ENCODE measurements around the gene TEX101. TPM values are rescaled to one million over a fixed set of nuclear protein-coding genes. Genes with fewer than 3 reads are reported as not detected.

Gene TEX101
- total RNA-seq, 2 donors from 2014 or later, result 26.0 TPM; not detected in 1

DNA sequence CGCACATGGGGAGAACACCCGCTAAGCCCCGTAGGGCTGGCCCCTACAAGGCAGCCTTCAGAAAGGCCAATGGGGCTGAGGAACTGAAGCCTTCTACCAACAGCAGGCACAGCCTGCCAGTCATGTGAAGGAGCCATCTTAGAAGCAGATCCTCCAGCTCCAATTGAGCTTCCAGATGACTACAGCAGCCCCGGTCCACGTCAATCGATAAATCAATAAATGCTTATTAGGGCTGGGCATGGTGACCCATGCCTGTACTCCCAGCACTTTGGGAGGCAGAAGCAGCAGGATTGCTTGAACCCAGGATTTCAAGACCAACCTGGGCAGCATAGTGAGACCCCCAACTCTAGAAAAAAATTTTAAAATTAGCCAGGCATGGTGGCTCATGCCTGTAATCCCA lies 23.0 kb downstream of the TEX101 start:
- TF ChIP-seq POLR2A (IDR thresholded peaks at IDR 0.05) (no peak), POLR2AphosphoS5 (IDR thresholded peaks at IDR 0.05) (no peak)
- TF ChIP-seq, protein P1, sequence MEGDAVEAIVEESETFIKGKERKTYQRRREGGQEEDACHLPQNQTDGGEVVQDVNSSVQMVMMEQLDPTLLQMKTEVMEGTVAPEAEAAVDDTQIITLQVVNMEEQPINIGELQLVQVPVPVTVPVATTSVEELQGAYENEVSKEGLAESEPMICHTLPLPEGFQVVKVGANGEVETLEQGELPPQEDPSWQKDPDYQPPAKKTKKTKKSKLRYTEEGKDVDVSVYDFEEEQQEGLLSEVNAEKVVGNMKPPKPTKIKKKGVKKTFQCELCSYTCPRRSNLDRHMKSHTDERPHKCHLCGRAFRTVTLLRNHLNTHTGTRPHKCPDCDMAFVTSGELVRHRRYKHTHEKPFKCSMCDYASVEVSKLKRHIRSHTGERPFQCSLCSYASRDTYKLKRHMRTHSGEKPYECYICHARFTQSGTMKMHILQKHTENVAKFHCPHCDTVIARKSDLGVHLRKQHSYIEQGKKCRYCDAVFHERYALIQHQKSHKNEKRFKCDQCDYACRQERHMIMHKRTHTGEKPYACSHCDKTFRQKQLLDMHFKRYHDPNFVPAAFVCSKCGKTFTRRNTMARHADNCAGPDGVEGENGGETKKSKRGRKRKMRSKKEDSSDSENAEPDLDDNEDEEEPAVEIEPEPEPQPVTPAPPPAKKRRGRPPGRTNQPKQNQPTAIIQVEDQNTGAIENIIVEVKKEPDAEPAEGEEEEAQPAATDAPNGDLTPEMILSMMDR (IDR thresholded peaks at IDR 0.05), result no peak
- H3K4me3 ChIP-seq, result no peak overlapping the region
- H3K27ac ChIP-seq, result no peak overlapping the region
- WGBS, result 83% methylated on average over 6 of the region's 6 CpGs
- H3K27me3 ChIP-seq (replicated peaks; ENCODE audit: insufficient read depth), result no peaks in the 10 kb centered on the region
- H3K4me1 ChIP-seq (replicated peaks), result peaks cover 3% of the 10 kb centered on the region
- no peaks in the 10 kb centered on the region for H3K36me3 ChIP-seq
- DNase-seq (ENCODE audit: low spot score), result no peak
- no peaks in the 10 kb centered on the region for H3K9me3 ChIP-seq
- intact Hi-C loops (cut with DNase I), result no loop called here

DNA sequence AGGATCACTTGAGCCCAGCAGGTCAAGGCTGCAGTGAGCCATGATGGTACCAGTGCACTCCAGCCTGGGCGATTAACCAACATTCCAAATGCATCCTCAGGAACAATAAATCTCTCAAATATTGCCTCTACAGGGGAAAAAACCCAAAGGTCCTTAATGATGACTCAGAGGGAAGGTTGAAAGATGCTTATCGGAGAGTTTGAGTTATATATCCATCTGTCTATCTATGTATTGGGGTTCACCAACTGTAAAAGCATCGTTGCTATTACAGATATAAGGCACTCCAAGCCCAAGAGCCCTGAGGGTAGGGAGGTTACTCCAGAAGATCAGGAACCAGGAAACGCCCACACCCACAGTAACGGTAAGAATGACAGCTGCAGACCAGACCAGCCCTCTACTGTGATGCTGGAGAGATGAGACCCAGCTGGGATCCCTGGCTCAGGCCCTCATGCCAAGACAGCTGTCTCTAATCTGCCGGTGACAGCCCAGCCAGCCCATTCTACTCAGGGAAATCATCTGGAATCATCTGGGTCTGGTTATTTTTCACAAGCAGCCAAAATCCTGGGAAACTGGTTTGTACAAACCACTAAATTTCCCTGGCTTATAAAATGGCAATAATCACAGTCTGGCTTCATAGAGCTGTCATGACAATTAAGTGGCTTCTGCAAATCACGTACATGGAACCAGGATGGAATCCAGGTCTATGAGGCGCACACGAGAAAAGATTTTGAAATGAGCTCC lies 23.8 kb downstream of the TEX101 start:
- peaks cover 3% of the 10 kb centered on the region for H3K4me1 ChIP-seq (replicated peaks)
- H3K4me3 ChIP-seq, result no peak overlapping the region
- 22% methylated on average over 9 of the region's 9 CpGs for WGBS
- H3K27me3 ChIP-seq (replicated peaks; ENCODE audit: insufficient read depth), result no peaks in the 10 kb centered on the region
- intact Hi-C loops (cut with DNase I), result no loop called here
- peak overlapping the region in 1 of 2 donors; percentile 44 for H3K27ac ChIP-seq
- H3K9me3 ChIP-seq, result no peaks in the 10 kb centered on the region
- no peaks in the 10 kb centered on the region for H3K36me3 ChIP-seq
- no peak for DNase-seq (ENCODE audit: low spot score)
- TF ChIP-seq POLR2A (IDR thresholded peaks at IDR 0.05), result no peak
- no peak for TF ChIP-seq POLR2AphosphoS5 (IDR thresholded peaks at IDR 0.05)
- TF ChIP-seq, protein P1 (IDR thresholded peaks at IDR 0.05), result no peak

DNA sequence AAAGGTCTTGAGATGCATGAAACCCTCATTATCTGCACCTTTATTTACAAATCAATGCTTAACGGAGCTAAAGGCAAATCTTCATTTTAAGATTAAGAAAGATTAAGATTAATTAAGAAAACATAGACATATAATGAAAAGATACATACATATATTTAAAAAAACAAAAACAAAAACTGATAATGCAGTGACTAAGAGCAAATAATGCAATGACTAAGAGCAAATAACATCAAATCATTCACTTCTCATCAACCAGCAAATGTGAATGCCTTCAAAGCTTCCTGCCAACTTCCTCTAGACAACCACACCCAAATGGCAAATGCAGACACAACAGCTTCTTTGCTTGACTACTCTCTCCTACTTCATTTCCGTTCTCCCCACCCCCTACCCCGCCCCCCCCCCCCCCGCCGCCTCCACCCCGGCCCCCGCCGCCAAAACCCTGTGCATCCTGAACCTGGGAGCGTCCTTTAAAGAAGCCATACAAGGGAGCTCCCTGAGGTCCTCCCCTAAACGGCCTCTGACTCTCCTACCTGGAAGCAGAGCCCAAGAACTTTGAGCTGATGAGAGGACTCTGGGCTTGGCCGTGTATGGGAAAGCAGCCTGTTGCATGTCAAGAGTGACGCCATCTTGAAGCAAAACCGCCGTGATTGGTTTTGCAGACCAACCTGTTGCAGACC lies 24.5 kb downstream of the TEX101 start:
- Histone ChIP-seq H3K4me3 (no peak overlapping the region), H3K27ac (peak overlapping the region in 1 of 2 donors; percentile 44), H3K27me3 (replicated peaks; ENCODE audit: insufficient read depth) (no peaks in the 10 kb centered on the region), H3K4me1 (replicated peaks) (peaks cover 3% of the 10 kb centered on the region), H3K9me3 (no peaks in the 10 kb centered on the region), H3K36me3 (no peaks in the 10 kb centered on the region)
- 39% methylated on average over 14 of the region's 14 CpGs for WGBS
- intact Hi-C loops (cut with DNase I), result no loop called here
- TF ChIP-seq POLR2AphosphoS5 (IDR thresholded peaks at IDR 0.05), result peak; percentile 33
- TF ChIP-seq, protein P1 (IDR thresholded peaks at IDR 0.05), result no peak
- DNase-seq (ENCODE audit: low spot score), result no peak

DNA sequence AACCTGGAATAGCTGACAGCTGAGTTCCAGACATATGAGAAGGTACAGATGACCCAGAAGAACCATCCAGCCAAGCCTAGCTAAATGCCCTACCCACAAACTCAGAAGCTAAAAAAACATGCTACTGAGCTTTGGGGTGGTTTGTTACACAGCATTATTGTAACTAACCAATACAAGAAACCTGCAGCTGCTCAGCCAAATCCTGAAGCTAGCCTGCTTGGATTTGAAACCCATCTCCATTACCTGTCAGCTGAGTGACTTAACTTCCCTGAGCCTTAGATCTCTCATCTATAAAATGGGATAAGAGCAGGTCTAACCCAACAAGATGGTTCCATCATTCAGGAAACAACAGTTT lies 25.0 kb downstream of the TEX101 start:
- H3K27me3 ChIP-seq (replicated peaks; ENCODE audit: insufficient read depth), result no peaks in the 10 kb centered on the region
- no peaks in the 10 kb centered on the region for H3K36me3 ChIP-seq
- H3K4me1 ChIP-seq (replicated peaks), result peaks cover 3% of the 10 kb centered on the region
- TF ChIP-seq POLR2A (IDR thresholded peaks at IDR 0.05), result no peak
- TF ChIP-seq, protein P1 (IDR thresholded peaks at IDR 0.05), result no peak
- no peak for TF ChIP-seq POLR2AphosphoS5 (IDR thresholded peaks at IDR 0.05)
- no peak for DNase-seq (ENCODE audit: low spot score)
- H3K4me3 ChIP-seq, result no peak overlapping the region
- intact Hi-C loops (cut with DNase I), result loop anchor here (10.0 kb wide), 1 partner anchor 215 kb away; no protein-coding TSS in a partner anchor
- H3K27ac ChIP-seq, result no peak overlapping the region
- H3K9me3 ChIP-seq, result no peaks in the 10 kb centered on the region
